GM12892 (cell line): ENCODE results near the gene P4HA2.
A peak's percentile ranks its signal among the peaks of the same experiment; 100 is the strongest.

ENCODE experiments used
- DNase-seq: peaks from one replicate; pipeline ENCODE4 v3.0.0; 2011; ENCODE audit not compliant: insufficient read length
- FAIRE-seq: peaks from 2 replicates; lab custom pipeline; 2011; peaks lifted over from hg19 to GRCh38; lab: Jason Lieb, UNC
- POLR2A ChIP-seq: IDR thresholded peaks from 2 replicates; pipeline ENCODE4 v1.6.1; 2011; ENCODE audit warnings: low read depth, low read length, control low read depth
- POLR2AphosphoS5 ChIP-seq: IDR thresholded peaks from 2 replicates; pipeline ENCODE4 v1.6.1; 2011; ENCODE audit warnings: low read depth, low read length, control low read depth
- TAF1 ChIP-seq: IDR thresholded peaks from 2 replicates; pipeline ENCODE4 v1.6.1; 2011; ENCODE audit warnings: low read depth, mild to moderate bottlenecking, control low read depth, low read length, borderline replicate concordance

P4HA2 gene

DNA sequence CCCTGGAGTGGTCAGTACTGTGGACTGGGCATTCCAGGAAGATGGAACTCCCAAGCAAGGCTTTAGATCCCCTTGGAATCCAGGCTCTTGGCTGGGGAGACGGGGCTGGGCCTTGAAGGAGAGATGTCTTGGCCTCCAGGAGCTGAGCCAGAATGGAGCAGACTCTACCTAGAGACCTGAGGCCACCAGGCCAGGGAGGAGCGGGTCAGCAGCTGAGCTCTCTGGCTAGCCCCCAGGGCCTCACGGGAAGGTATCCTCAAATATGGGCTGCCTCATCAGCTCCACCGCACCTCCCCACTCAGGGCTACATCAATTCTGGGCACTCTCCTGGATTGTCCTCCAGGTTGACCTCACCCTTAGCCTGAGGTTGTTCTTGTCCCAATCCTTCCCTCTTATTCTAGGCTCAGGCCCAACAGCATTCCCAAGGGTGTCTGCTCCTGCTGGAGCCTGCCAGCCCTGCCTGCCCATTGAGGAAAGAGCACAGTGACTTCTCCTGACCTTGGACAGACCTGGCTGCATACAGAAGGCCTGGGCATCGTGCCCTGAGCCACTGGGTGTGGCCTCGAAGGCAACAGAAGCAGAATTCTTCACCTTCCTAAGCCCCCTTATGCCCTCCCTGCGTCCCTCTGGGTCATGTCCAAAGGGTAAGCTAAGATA lies 26.8 kb upstream of the P4HA2 start:
- FAIRE-seq (no peak), DNase-seq (no peak)
- no peak for TF ChIP-seq POLR2A
- TF ChIP-seq POLR2AphosphoS5, result no peak
- no peak for TF ChIP-seq TAF1

DNA sequence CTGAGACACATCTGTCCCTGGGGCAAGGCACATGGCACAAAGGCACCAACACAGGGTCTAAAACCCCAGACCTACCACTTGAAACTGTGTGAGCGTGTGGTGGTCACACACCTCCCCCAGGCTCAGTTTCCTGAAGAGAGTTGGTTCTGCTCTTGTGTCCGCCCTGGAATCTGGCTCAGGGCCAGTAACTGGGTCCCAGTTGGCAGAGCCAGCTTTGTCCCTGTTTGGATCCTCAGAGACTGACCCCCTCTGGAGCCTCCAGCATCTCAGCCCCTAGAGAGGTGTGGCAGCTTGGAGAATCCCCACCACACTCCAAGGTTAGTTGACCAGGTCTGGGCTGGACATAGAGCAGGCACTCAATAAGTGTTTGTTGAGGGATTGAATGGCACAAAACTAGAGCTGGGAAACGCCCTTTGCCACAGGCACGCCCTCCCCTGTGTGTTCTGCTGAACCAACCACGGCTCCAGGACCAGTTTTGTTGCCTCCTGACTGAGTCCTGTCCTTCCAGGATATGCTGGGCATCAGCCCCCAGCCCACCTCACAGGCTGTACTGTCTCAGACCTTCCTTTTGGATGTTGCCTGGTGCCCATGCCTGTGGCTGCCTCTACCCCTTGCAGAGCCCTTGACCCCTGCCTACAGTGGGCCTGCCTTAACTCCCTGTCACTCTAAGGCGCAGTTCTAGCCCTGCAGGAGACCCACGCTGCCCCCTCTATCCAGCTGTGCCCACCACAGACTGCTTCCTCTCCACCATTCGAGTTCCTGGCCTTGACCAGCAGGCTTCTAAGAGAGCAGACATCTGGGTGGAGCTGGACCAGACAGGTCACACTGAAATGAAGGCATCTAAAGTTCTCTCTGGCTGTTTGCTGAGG lies 26.0 kb upstream of the P4HA2 start:
- no peak for DNase-seq
- TF ChIP-seq POLR2AphosphoS5 (no peak), POLR2A (no peak), TAF1 (no peak)
- FAIRE-seq, result no peak

DNA sequence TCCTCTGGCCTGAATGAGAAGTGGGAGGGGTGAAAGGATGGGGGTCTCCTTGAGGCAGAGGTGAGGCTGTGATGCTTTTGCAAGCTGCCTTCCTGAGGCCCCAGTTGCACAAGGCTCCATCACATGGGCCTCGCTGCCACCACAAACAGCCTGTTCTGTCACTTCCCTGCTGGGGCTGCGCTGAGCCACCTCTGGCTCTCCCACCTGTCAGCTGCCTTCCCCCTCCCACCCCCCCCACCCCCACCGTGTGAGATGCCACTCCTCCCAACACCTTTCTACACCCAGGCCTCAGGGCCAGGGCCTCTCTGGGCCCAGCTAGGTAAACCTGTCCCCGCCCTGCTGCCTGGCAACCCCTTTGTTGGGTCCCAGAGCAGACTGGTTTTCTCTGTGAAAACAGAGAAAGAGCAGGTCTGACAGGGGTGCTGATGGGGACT lies 25.4 kb upstream of the P4HA2 start:
- TF ChIP-seq TAF1 (no peak), POLR2AphosphoS5 (no peak), POLR2A (no peak)
- DNase-seq (no peak), FAIRE-seq (no peak)

DNA sequence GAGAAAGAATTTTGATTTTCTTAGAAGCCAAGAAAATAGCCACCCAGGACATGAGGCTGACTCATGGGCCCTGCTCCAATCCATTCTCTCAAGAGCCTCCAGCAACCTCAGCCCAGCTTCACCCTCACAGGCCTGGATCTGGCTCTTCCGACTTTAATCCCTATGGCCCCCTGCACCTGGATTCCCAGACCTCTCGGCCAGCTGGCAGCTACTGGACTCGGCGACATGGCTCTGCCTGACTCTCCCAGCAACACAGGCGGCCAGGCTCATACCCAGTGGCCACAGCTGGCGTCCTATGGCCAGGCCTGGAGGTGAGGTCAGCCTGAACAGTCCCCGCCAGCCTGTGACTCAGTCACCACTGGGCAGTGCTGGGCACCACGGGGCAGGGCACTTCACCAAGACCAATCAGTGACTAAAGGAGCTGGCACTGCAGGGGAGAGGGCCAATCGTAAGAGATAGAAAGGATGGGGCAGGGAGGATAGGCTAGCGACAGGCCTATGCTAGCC lies 23.6 kb upstream of the P4HA2 start:
- TF ChIP-seq TAF1, result no peak
- FAIRE-seq (no peak), DNase-seq (no peak)

DNA sequence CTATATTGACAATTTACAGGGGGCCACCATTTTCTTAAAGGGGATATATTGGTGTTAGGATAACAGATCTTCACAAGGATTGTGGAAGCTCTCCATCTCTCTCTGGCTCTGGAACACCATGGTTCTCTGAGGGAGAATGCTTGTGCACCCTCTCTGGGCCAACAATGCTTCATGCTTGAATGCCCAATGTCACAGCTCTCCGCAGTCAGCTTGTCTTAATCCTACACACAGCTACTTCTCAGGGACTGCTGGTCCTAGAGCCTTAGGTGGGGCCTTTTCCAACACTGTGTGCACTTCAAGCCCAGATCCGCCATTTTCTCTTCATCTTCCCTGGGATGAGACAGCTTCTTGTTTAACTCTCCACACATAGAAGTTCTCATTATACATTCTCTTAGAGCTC lies 22.9 kb upstream of the P4HA2 start:
- FAIRE-seq (no peak), DNase-seq (no peak)
- TF ChIP-seq TAF1, result no peak
- no peak for TF ChIP-seq POLR2AphosphoS5
- no peak for TF ChIP-seq POLR2A

DNA sequence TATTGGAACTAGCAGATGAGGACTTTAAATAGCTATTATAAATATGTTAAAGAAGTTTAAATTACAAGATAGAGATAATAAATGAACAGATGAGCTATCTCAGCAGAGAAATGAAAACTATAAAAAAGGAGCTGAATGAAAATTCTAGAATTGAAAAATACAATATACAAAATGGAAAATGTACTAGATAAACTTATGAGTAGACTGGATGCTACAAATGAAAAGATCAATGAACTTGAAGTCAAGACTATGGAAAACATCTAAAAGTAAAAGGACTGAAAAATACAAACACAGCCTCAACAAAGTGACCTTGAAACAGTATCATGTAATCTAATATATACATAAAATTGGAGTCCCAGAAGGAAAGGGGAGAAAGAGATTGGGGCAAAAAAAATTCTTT lies 19.2 kb upstream of the P4HA2 start:
- TF ChIP-seq TAF1 (no peak), POLR2AphosphoS5 (no peak), POLR2A (no peak)
- no peak for FAIRE-seq
- no peak for DNase-seq

DNA sequence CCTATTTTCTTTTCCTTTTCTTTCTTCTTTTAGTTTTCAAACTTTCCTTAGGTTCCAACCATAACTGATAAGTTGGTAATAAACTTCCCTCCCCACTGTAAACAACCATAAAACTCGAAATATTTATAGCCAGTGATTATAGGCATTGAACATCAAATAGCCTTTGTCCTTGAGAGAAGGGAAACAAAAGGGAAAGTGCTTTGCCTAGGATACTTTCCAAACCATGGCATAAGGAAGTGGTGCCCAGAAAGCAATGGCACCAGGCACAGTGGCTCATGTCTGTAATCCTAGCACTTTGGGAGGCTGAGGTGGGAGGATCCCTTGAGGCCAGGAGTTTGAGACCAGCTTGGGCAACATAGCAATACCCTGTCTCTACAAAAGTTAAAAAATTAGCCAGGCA lies 17.9 kb upstream of the P4HA2 start:
- TF ChIP-seq TAF1 (no peak), POLR2AphosphoS5 (no peak), POLR2A (no peak)
- no peak for DNase-seq
- no peak for FAIRE-seq

DNA sequence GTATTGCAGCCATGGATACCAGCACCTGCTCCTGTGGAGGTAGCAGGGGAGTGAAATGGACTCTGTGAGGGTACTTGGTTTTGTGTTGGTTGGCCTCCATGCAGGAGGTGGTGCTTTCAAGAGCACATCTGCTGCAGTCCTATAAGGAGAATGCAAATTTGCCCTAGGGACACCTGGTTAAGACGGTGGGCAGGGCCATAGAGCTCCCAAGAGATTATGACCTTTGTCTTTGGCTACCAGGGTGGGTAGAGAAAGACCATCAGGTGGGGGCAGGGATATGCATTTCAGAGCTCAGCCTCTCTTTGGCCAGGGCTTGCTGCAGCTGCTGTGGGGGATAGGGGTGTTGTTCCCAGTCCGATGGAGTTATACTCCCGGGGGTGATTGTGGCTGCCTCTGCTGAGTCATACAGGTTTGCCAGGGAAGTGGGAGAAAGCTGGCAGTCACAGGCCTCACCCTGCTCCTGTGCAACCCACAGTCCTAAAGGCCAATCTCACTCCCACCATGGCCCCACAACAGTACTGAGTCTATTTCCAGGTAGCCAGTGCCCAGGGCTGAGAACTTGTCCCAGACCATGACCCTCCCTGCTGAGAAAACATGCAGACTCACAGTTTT lies 15.8 kb upstream of the P4HA2 start:
- FAIRE-seq (no peak), DNase-seq (no peak)
- TF ChIP-seq POLR2A, result no peak
- TF ChIP-seq POLR2AphosphoS5, result no peak
- TF ChIP-seq TAF1, result no peak

DNA sequence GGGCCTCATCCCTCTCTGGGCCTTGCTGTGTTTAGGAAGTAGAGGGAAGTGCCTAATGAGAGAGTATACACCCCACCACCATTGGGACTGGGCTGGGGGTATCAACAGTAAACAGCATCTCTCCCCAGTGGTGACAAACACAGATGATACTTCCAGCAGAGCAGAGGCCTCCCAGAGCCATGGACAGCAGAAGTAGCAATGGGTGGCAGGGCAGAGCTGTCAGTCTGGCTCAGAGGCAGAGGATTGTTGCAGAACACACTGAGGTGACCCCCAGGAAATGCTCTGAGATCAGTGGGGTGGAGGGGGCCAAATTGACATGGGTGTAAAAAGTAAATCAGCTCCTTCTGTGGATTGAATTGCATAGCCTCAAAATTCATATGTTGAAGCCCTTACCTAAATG lies 12.1 kb upstream of the P4HA2 start:
- TF ChIP-seq TAF1, result no peak
- no peak for TF ChIP-seq POLR2AphosphoS5
- no peak for TF ChIP-seq POLR2A
- FAIRE-seq (no peak), DNase-seq (no peak)

DNA sequence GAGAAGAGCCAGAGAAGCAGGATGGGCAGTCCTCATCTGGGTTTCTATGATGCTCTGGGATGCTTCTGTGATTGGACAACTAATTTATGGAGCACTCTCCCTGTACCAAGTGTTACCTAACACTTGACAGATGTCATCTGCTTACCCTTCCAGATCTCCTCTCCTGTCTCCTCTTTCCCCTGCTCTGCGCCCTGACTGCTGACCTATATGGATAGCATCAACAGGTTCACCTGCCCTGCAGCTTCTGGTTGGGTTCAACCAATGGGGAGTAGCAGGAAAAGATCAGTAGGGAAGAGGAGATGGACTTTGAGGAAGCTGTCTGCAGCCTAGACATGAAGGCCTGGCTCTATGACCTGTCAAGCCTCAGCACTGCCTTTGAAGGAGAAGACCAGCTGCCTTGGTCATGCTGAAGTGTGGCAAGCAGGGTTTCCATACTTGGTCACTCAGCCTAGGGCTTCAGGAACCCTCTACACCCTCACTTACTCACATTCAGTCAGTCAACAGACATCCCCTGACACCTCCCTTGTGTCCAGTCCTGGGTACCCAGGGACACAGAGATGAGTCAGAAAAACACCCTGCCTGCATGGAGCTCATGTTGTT lies 11.3 kb upstream of the P4HA2 start:
- FAIRE-seq, result no peak
- TF ChIP-seq POLR2A, result no peak
- TF ChIP-seq TAF1, result no peak
- no peak for TF ChIP-seq POLR2AphosphoS5
- no peak for DNase-seq

DNA sequence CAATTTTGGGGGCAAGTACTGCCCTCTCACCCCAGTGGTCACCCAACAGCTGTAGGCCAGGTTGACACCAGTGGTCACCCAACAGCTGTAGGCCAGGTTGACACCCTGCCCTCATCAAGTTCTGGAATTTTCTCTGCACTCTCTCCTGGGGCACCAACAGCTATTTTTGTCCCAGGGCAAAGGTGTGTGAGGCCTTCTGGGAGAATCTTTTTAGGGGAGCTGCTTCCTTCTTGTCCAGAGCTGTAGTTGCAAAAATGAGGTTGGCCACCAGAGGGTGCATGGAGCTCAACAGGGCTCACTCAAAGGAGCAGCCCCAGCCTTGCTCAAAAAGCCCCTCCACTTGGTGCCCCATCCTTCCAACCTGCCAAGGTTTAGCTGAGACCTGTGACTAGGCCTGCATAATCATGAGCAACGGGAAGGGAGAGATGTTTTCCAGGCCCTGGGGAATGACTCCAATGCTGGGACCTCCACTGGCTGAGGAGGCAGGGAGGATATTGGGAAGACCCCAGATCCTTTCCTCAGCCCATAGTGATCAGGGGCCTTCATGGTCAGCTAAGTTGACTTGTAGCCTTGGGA lies 10.6 kb upstream of the P4HA2 start:
- peak; percentile 40 for FAIRE-seq
- TF ChIP-seq POLR2A (no peak), POLR2AphosphoS5 (no peak), TAF1 (no peak)
- DNase-seq, result no peak
